ENCODE measurements around the gene FFAR1.

GRCh38 chr19:35311901-35312665 is 35.6 kb upstream of the FFAR1 start:
- no peak for TF ChIP-seq CTCF (IDR thresholded peaks at IDR 0.05)
- no peak for TF ChIP-seq POLR2A (IDR thresholded peaks at IDR 0.05)

Data from body of pancreas (tissue), 4 donors.